C4-2B (cell line): ENCODE data around the gene IGFBP7.

Source experiments
- ZFX ChIP-seq: fragments of 450-650 bp; IDR thresholded peaks from 2 replicates; pipeline ENCODE4 v1.6.1; 2017
- TF ChIP-seq, protein P1 (sequence below): fragments of 450-650 bp; conservative IDR thresholded peaks from 2 replicates; pipeline ENCODE4 v1.5.1; 2017; ENCODE audit warnings: mild to moderate bottlenecking

DNA sequence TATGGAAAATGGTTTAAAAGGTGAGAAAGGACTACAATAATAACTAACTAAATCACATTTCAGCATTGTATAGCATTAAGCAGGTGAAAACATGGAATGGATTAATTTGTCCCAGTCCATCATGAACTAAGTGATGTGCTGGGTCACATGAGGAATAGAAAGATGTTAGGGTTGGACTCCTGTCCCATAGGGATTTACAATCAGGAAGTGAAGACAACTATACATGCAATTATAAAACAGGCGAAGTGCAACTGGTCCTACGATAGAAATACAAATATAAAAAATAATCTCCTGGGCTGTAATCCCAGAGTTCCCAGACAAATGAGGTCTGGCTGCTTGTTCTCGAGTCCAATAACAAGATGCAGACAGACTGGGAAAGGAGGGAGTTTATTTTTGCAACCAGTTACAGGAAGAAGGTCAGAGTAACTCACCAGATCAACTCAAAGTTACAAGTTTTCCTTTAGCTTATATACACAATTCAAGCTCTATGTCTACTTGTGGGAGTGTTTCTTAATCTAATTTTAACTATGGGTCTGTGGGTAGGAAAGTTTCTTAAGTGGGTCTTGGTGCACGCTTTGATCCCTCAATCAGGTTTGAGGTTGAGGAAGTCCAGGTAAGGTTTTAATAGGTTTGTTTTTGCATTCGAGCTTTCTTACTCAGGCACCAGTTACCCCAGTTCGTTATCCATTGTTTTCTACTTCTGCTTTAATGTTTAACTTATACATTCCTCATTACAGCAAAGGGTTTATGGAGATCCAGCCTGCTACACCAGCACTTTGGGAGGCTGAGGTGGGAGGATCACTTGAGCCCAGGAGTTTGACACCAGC, 50.1 kb downstream of the IGFBP7 start:
- TF ChIP-seq, protein P1, sequence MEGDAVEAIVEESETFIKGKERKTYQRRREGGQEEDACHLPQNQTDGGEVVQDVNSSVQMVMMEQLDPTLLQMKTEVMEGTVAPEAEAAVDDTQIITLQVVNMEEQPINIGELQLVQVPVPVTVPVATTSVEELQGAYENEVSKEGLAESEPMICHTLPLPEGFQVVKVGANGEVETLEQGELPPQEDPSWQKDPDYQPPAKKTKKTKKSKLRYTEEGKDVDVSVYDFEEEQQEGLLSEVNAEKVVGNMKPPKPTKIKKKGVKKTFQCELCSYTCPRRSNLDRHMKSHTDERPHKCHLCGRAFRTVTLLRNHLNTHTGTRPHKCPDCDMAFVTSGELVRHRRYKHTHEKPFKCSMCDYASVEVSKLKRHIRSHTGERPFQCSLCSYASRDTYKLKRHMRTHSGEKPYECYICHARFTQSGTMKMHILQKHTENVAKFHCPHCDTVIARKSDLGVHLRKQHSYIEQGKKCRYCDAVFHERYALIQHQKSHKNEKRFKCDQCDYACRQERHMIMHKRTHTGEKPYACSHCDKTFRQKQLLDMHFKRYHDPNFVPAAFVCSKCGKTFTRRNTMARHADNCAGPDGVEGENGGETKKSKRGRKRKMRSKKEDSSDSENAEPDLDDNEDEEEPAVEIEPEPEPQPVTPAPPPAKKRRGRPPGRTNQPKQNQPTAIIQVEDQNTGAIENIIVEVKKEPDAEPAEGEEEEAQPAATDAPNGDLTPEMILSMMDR: no peak
- no peak for TF ChIP-seq ZFX
